A673 (cell line): ENCODE results near the gene NET1. TPM values are rescaled to one million over a fixed set of nuclear protein-coding genes. Genes with fewer than 3 reads are reported as not detected.

Experiments used
- BruUV-seq: library from RNA; stranded (reverse); fragments of 400-500 nt; replicated peaks from 2 replicates; lab custom pipeline; 2021; lab: Mats Ljungman, UMichigan
- CTCF ChIA-PET: fragments of 300-600 bp; sonication (Branson Sonifier 250); formaldehyde crosslinking; loops from one replicate; lab custom pipeline; 2022; ENCODE audit warnings: antibody characterized with exemption; lab: Charles Lee
- POLR2A ChIA-PET: fragments of 300-600 bp; sonication (Branson Sonifier 250); formaldehyde crosslinking; loops from one replicate; lab custom pipeline; 2022; ENCODE audit warnings: antibody characterized with exemption; ENCODE audit not compliant: low non-redundant PET; lab: Charles Lee
- DNase-seq: peaks from one replicate; pipeline ENCODE4 v3.0.0-alpha.2; 2015; ENCODE audit warnings: low spot score
- H3K27ac ChIP-seq: fragments of 200-600 bp; sonication (generic); 2 replicates; pipeline ENCODE4 v1.5.1; 2016; ENCODE audit warnings: mixed run types, low read depth, mild to moderate bottlenecking, mixed read lengths, antibody characterized with exemption, low read length; ENCODE audit not compliant: poor library complexity, severe bottlenecking
- H3K27me3 ChIP-seq: fragments of 200-600 bp; sonication (generic); replicated peaks from 2 replicates; pipeline ENCODE4 v1.6.1; 2017; ENCODE audit warnings: mixed run types, low read depth, mild to moderate bottlenecking, mixed read lengths, antibody characterized with exemption, low read length; ENCODE audit not compliant: insufficient read depth, poor library complexity
- H3K36me3 ChIP-seq: fragments of 200-600 bp; sonication (generic); 2 replicates; pipeline ENCODE4 v1.6.1; 2016; ENCODE audit warnings: mixed run types, mild to moderate bottlenecking, mixed read lengths, antibody characterized with exemption, low read length; ENCODE audit not compliant: insufficient read depth, poor library complexity, severe bottlenecking
- H3K4me1 ChIP-seq: fragments of 200-600 bp; sonication (generic); 2 replicates; pipeline ENCODE4 v1.6.1; 2017; ENCODE audit warnings: mixed run types, mild to moderate bottlenecking, mixed read lengths, antibody characterized with exemption, low read length; ENCODE audit not compliant: insufficient read depth, poor library complexity, severe bottlenecking
- H3K4me3 ChIP-seq: fragments of 200-600 bp; sonication (generic); 2 replicates; pipeline ENCODE4 v1.5.1; 2016; ENCODE audit warnings: low read depth, mixed run types, mild to moderate bottlenecking, mixed read lengths, low read length; ENCODE audit not compliant: poor library complexity, severe bottlenecking
- H3K9me3 ChIP-seq: fragments of 200-600 bp; sonication (generic); 2 replicates; pipeline ENCODE4 v1.6.1; 2016; ENCODE audit warnings: mixed run types, low read depth, mild to moderate bottlenecking, mixed read lengths, antibody characterized with exemption, low read length; ENCODE audit not compliant: poor library complexity, severe bottlenecking
- CTCF ChIP-seq: fragments of 300-800, 200-600 bp; sonication (generic); conservative IDR thresholded peaks from 2 replicates; pipeline ENCODE4 v1.5.1; 2017; ENCODE audit warnings: low read depth, mild to moderate bottlenecking, antibody characterized with exemption, low read length, moderate library complexity, mixed read lengths
- EZH2 ChIP-seq: fragments of 200-600 bp; sonication (generic); IDR thresholded peaks from 2 replicates; pipeline ENCODE4 v1.6.1; 2017; ENCODE audit warnings: borderline replicate concordance, low read depth, mild to moderate bottlenecking, mixed read lengths, antibody characterized with exemption, low read length; ENCODE audit not compliant: poor library complexity, severe bottlenecking
- intact Hi-C: fragments of 100-400 bp; cut with micrococcal nuclease; formaldehyde crosslinking; loops from one replicate; pipeline ENCODE4 v1.10.0; 2022; ENCODE audit not compliant: unreplicated experiment
- total RNA-seq: library from RNA; stranded (reverse); gene quantifications from 2 replicates; pipeline ENCODE4 v1.2.3, GENCODE V29; 2021

Gene NET1
- total RNA-seq, 1 experiment from 2014 or later: 71.4 TPM

- POLR2A ChIA-PET: no interaction called here
- H3K36me3 ChIP-seq: no peaks in the 10 kb centered on the region
- H3K4me3 ChIP-seq: no peak overlapping the region
- TF ChIP-seq CTCF (no peak), EZH2 (no peak)
- no peaks in the 10 kb centered on the region for H3K9me3 ChIP-seq
- H3K4me1 ChIP-seq: no peaks in the 10 kb centered on the region
- DNase-seq: no peak
- CTCF ChIA-PET: no interaction called here
- no TSS peak for BruUV-seq
- no peaks in the 10 kb centered on the region for H3K27me3 ChIP-seq
- intact Hi-C loops: no loop called here
- no peak overlapping the region for H3K27ac ChIP-seq
Observed at GRCh38 chr10:5490032-5490431, 77.7 kb downstream of the NET1 start.

DNA sequence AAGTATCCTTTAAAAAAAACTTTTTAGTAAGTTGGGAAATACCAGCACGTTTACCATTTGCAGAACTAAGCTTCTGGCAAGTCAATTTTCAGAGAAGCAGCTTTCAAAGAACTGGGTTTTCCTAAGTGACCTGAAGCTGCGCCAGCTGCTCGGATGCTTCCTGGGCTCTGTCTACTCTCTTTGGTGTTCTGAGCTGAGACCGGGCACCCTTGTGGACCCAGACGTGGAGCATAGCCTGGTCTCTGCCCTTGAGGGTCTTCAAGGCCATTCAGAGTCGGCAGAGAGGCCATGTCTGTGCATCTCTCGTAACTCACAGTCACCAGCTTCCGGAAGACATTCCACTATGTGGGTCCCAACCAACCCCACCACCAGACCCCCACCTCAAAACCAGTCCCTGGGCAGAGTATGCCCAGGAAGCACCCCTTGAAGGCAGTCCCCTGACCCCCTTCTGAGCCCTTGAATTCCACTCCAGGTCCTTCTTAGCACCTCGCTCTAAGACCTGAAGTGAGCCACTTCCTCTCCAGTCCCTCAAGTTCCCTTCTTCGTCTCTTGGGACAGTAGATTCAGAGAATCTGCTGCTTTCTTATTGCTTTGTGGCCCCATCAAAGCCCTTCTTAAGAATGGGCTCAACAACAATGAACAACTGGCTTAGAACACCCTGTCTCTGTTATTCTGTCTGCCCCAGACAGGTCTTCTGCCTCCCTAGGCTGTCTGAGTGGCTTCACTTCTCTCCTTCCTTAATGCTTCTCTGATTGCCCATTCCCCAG lies 78.5 kb downstream of the NET1 start:
- no peaks in the 10 kb centered on the region for H3K4me1 ChIP-seq
- no peak overlapping the region for H3K27ac ChIP-seq
- BruUV-seq: no TSS peak
- ChIA-PET CTCF (no interaction called here), POLR2A (no interaction called here)
- H3K27me3 ChIP-seq: no peaks in the 10 kb centered on the region
- H3K9me3 ChIP-seq: no peaks in the 10 kb centered on the region
- H3K36me3 ChIP-seq: no peaks in the 10 kb centered on the region
- no peak overlapping the region for H3K4me3 ChIP-seq
- intact Hi-C loops: no loop called here
- no peak for TF ChIP-seq EZH2
- no peak for TF ChIP-seq CTCF
- no peak for DNase-seq

- ChIA-PET POLR2A (no interaction called here), CTCF (no interaction called here)
- Histone ChIP-seq H3K4me1 (no peaks in the 10 kb centered on the region), H3K4me3 (no peak overlapping the region), H3K27ac (no peak overlapping the region), H3K27me3 (no peaks in the 10 kb centered on the region), H3K36me3 (no peaks in the 10 kb centered on the region), H3K9me3 (no peaks in the 10 kb centered on the region)
- intact Hi-C loops: no loop called here
- BruUV-seq: no TSS peak
- no peak for DNase-seq
- TF ChIP-seq CTCF: no peak
- no peak for TF ChIP-seq EZH2
Observed at GRCh38 chr10:5491477-5491876, 79.1 kb downstream of the NET1 start.
